Fibroblast of skin of scalp (primary cell): ENCODE results near the gene JSRP1.

Experiments used
- DNase-seq: peaks from one replicate; pipeline ENCODE4 v3.0.0-alpha.2; 2013

Gene JSRP1

GRCh38 chr19:2266183-2266993 is 10.2 kb upstream of the JSRP1 start:
- DNase-seq, result peak; percentile 77

GRCh38 chr19:2261438-2262172 is 5.4 kb upstream of the JSRP1 start:
- no peak for DNase-seq

- DNase-seq, result no peak
Observed at GRCh38 chr19:2260341-2260805, 4.2 kb upstream of the JSRP1 start.

GRCh38 chr19:2259336-2259735 is 3.1 kb upstream of the JSRP1 start:
- peak; percentile 33 for DNase-seq

- DNase-seq, result no peak
Observed at GRCh38 chr19:2255112-2255845, 938 bp downstream of the JSRP1 start.

GRCh38 chr19:2254064-2254872 is 1.9 kb downstream of the JSRP1 start:
- DNase-seq, result peak; percentile 42

- DNase-seq, result no peak
Observed at GRCh38 chr19:2253106-2254063, 2.8 kb downstream of the JSRP1 start.

GRCh38 chr19:2252797-2253105 is 3.5 kb downstream of the JSRP1 start:
- DNase-seq, result no peak

GRCh38 chr19:2252055-2252796 is 4.0 kb downstream of the JSRP1 start:
- no peak for DNase-seq

GRCh38 chr19:2251106-2252054 is 4.8 kb downstream of the JSRP1 start:
- no peak for DNase-seq

GRCh38 chr19:2250766-2251105 is 5.5 kb downstream of the JSRP1 start:
- DNase-seq, result no peak

GRCh38 chr19:2249880-2250765 is 6.1 kb downstream of the JSRP1 start:
- no peak for DNase-seq

GRCh38 chr19:2249010-2249866 is 7.0 kb downstream of the JSRP1 start, which contains the start of gene AMH:
Gene AMH (plus strand): TSS chr19:2249323. CDS start chr19:2249333, 10 bp downstream.
- DNase-seq, result no peak

GRCh38 chr19:2248136-2249009 is 7.8 kb downstream of the JSRP1 start:
- no peak for DNase-seq

- no peak for DNase-seq
Observed at GRCh38 chr19:2247433-2248101, 8.7 kb downstream of the JSRP1 start.
